ENCODE measurements around the gene RAP1GAP.

- TF ChIP-seq, protein P1, sequence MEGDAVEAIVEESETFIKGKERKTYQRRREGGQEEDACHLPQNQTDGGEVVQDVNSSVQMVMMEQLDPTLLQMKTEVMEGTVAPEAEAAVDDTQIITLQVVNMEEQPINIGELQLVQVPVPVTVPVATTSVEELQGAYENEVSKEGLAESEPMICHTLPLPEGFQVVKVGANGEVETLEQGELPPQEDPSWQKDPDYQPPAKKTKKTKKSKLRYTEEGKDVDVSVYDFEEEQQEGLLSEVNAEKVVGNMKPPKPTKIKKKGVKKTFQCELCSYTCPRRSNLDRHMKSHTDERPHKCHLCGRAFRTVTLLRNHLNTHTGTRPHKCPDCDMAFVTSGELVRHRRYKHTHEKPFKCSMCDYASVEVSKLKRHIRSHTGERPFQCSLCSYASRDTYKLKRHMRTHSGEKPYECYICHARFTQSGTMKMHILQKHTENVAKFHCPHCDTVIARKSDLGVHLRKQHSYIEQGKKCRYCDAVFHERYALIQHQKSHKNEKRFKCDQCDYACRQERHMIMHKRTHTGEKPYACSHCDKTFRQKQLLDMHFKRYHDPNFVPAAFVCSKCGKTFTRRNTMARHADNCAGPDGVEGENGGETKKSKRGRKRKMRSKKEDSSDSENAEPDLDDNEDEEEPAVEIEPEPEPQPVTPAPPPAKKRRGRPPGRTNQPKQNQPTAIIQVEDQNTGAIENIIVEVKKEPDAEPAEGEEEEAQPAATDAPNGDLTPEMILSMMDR (IDR thresholded peaks at IDR 0.05 in 4 of 5, conservative IDR thresholded peaks at IDR 0.05 in 1 of 5) = no peak
- no peak for TF ChIP-seq POLR2A (IDR thresholded peaks at IDR 0.05)
Observed at GRCh38 chr1:21655259-21655658, 13.9 kb downstream of the RAP1GAP start.

Data from gastrocnemius medialis (tissue), 4 donors.